ENCODE measurements around the gene CPLX4.

DNA sequence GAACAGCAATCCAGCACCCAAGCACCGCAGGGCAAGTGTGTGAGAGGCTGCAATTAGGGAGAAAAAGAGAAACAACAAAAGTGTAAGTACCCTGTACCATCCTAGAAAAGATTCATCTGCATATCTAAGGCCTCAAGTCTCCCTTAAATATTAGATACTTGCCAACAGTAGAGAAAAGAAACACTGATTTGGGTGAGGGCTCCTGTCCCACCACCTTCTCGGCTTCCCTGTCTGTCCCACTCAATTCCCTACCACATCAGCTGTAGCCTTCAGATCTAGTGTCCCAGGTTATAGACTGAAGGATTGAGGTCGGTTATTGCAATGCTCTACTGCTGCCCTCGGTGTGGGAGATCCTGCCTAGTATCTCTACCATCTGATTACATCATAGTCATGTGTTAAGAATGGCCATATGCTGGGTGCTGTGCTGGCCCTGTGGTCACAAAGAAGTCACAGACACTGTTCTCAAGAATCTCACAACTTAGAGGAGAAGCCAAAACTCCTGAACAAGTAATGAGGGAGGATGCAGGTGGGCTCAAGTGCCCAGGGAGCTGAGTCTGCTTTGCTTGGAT, 47.7 kb downstream of the CPLX4 start:
- no peak for TF ChIP-seq POLR2AphosphoS5 (IDR thresholded peaks at IDR 0.05; ENCODE audit: low read depth, low read length)
- no peak for TF ChIP-seq POLR2A (IDR thresholded peaks at IDR 0.05; ENCODE audit: low read depth, low read length)

All from GM12892 (cell line).